GM13976 (cell line): ENCODE results near the gene SELENOW.
"Not testable (repeated sequence)": the region's sequence is repeated elsewhere in the genome, so short reads cannot be mapped to it uniquely, and the experiment has no call there.

Experiments used
- DNase-seq: peaks from one replicate; pipeline ENCODE4 v3.0.0; 2012; ENCODE audit warnings: low spot score
- in situ Hi-C: fragments of 300-500 bp; cut with MboI; formaldehyde crosslinking; loops from one replicate; pipeline ENCODE4 v1.12.0; 2022; ENCODE audit warnings: low sequenced_read_pairs, mixed read lengths, inconsistent platforms; ENCODE audit not compliant: unreplicated experiment
- TF ChIP-seq, protein P1 (sequence below): IDR thresholded peaks from 2 replicates; pipeline ENCODE4 v1.5.1; 2012; ENCODE audit warnings: borderline replicate concordance, mild to moderate bottlenecking; ENCODE audit not compliant: insufficient read depth; ENCODE audit errors: extremely low read depth, missing control alignments, control extremely low read depth

The SELENOW gene

GRCh38 chr19:47740866-47741519 is 37.5 kb upstream of the SELENOW start:
- in situ Hi-C loops: no loop called here
- no peak for DNase-seq
- TF ChIP-seq, protein P1, sequence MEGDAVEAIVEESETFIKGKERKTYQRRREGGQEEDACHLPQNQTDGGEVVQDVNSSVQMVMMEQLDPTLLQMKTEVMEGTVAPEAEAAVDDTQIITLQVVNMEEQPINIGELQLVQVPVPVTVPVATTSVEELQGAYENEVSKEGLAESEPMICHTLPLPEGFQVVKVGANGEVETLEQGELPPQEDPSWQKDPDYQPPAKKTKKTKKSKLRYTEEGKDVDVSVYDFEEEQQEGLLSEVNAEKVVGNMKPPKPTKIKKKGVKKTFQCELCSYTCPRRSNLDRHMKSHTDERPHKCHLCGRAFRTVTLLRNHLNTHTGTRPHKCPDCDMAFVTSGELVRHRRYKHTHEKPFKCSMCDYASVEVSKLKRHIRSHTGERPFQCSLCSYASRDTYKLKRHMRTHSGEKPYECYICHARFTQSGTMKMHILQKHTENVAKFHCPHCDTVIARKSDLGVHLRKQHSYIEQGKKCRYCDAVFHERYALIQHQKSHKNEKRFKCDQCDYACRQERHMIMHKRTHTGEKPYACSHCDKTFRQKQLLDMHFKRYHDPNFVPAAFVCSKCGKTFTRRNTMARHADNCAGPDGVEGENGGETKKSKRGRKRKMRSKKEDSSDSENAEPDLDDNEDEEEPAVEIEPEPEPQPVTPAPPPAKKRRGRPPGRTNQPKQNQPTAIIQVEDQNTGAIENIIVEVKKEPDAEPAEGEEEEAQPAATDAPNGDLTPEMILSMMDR: no peak

DNA sequence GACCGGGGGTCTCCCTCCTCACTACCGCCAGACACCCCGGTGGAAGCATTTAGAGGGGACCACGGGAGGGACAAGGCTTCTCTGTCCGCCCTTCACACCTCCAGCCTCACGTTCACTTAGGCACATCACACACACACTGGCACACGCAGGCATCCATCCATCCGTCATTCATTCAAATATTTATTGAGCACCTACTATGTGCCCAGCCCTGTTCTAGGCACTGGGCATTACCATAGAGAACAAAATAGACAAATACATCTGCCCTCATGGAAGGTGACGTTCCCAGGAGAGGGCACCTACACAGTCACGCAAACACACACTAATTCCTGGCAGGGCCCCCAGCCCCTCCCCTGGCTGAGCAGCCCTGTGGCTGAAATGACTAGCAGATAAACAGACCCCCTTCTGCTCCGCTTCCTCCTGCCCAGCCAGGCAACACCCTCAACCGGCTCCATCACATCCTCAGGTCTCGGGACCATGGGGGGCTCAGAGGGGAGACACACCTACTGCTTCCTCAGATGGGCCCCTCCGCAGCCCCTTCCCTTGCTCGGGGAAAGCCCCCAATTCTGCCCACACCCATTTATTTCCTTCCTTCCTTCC is 36.9 kb upstream of the SELENOW start:
- no peak for DNase-seq
- in situ Hi-C loops: no loop called here

GRCh38 chr19:47742634-47743033 is 35.9 kb upstream of the SELENOW start:
- in situ Hi-C loops: no loop called here
- DNase-seq: no peak
- TF ChIP-seq, protein P1: no peak

More for the DNA sequence above, 36.9 kb upstream of the SELENOW start:
- TF ChIP-seq, protein P1: no peak

GRCh38 chr19:47745010-47745901 is 33.2 kb upstream of the SELENOW start, which contains the start of gene NOP53:
Gene NOP53, plus strand, starts transcription at chr19:47745546. Its CDS starts 14 bp downstream, at chr19:47745560.
- peak; percentile 97 for DNase-seq
- TF ChIP-seq, protein P1: no peak
- in situ Hi-C loops: no loop called here

- in situ Hi-C loops, DNase-seq: not testable (repeated sequence)
Measured at GRCh38 chr19:47746129-47746528, 32.4 kb upstream of the SELENOW start.

GRCh38 chr19:47749326-47749725 is 29.2 kb upstream of the SELENOW start:
- in situ Hi-C loops: no loop called here
- DNase-seq: peak; percentile 81
- TF ChIP-seq, protein P1: no peak
